Stimulated activated CD8-positive, alpha-beta memory T cell treated with anti-CD3 and anti-CD28 coated beads, Interleukin-15, amount 100 ng/mL, for 1 hour (primary cell): Measurements from ENCODE around the gene NCOR2.

Experiments
- DNase-seq: peaks from one replicate; pipeline ENCODE4 v3.0.0-alpha.2; 2020; ENCODE audit warnings: low read depth

The NCOR2 gene

DNA sequence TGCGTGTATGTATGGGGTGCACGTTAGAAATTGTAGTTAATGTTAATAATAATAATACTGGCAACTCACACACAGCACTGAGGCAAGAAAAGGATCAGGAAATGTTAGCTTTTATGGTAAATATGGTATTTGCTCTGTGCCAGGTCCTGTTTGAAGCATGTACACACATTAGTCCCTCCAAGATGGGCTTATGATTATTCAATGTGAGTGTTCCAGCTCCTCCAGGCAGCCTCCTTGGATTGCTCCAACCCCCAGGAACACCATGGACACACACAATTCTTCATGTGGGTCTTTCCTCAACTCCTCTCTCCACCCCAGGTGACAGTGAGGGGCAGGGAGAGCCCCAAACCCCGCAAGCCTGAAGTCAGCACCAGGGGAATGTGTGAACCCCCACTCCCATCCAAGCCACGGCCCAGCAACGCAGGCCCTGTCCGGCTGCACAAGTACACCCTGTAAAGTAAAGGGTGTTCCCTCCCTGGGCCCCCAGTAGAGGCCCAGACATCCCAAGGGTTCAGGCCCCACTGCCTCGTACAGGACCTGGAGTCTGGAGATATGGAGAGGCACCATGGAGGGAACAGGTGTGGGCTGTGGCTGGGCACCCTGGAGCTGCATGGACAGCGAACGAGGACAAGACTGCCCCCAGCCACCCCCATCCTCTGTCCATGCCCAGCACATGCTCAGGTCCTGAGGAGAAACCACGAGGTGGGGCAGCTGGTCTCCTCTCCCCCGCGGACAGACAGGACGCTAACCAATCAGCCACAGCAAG is 41.3 kb downstream of the NCOR2 start:
- no peak for DNase-seq

DNA sequence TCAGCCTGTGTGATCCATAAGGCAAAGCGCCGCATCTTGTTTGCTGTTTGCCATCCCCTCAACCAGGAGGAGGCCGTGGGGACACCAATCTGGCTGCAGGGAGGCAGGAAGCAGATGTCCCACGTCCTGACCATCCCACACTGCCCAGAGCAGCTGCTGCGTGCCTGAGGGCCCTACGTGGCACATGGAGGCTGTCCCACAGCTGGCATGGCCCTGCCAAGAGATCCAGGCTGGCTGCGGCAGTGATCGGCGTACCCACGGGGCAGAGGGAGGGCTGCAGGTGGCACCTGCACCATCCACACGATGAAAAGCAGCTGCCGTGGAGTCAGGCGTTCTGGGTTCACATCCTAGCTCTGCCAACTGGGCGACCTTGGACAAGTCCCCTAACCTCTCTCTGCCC is 42.0 kb downstream of the NCOR2 start:
- DNase-seq, result no peak

- no peak for DNase-seq
These were observed 43.0 kb downstream of the NCOR2 start for GRCh38 chr12:124524231-124524925.

DNA sequence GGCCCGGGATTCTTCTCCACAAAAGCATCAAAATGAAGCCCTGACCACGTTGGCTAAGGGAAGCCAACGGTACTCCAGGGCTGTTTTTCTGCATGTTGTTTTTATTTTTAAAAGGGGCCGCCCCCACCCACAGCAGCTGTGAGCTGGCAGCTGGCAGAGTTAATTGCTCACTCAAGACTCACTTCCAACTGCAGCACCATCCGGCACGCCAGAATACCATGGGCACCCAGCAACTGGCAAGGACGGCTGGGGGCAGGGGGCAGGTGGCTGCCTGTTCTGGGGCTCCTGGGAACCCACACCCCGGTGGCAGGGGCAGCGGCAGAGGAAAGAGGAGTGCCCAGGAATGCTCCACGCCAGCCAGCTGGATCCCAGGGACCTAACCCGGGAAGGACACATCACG is 44.3 kb downstream of the NCOR2 start:
- DNase-seq, result no peak

DNA sequence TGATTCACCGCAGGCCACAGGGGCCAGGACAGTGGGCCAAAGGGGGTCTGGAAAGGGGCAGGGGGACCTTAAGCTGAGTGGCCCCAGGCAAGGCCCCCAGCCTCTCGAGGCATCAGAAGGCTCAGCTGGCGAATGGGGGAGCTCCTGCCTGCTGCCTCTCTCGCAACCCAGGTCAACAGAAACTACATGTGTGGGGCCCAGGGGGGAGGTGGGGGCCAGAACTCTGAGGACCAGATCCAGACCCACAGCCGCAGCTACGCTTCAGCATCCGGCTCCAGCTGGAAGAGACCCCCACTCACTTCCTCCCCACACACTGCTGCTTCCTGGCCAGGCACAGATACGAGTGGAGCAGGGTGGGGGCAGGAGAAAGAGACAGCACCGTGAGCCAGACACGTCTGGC is 46.5 kb downstream of the NCOR2 start:
- DNase-seq, result no peak

- no peak for DNase-seq
These were observed 47.1 kb downstream of the NCOR2 start for GRCh38 chr12:124520265-124520701.

DNA sequence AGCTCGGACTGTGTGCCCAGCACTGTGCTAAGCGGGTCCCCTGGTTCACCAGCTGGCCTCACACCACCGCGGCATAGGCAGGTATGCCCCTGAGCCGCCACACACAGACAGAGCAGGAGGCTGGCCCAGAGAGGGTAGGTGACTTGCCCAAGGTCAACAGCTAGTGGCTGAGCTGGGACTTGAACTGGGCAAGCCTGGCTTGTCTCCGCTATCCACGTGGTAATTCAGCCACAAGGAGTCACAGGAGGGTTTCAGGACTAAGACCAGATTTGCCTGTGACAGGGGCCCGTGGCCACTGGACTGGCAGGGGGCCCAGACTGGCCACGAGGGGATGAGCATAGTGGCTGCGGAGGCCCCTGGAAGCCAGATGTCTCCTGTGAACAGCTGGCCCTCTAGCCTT is 47.7 kb downstream of the NCOR2 start:
- DNase-seq, result no peak

- no peak for DNase-seq
These were observed 49.1 kb downstream of the NCOR2 start for GRCh38 chr12:124518051-124518932.
